Stimulated activated CD8-positive, alpha-beta memory T cell treated with anti-CD3 and anti-CD28 coated beads, Interleukin-7, amount 100 ng/mL, for 24 hours (primary cell): Measurements from ENCODE around the gene PODXL.

ENCODE experiments used
- DNase-seq: peaks from one replicate; pipeline ENCODE4 v3.0.0-alpha.2; 2020; ENCODE audit warnings: low read depth

The PODXL gene

GRCh38 chr7:131556053-131556908 is at the start of gene PODXL:
Gene PODXL, minus strand, starts transcription at chr7:131556628. Its CDS starts 269 bp downstream, at chr7:131556359.
- DNase-seq = peak; percentile 13

GRCh38 chr7:131605280-131605878 is 49.0 kb upstream of the PODXL start:
- DNase-seq = no peak

- DNase-seq = no peak
These were observed 48.4 kb upstream of the PODXL start for GRCh38 chr7:131604841-131605279.

- DNase-seq = no peak
These were observed 47.5 kb upstream of the PODXL start for GRCh38 chr7:131603932-131604331.

GRCh38 chr7:131602994-131603372 is 46.6 kb upstream of the PODXL start:
- DNase-seq = no peak

GRCh38 chr7:131602304-131602993 is 46.0 kb upstream of the PODXL start:
- DNase-seq = no peak

GRCh38 chr7:131600085-131600881 is 43.9 kb upstream of the PODXL start:
- no peak for DNase-seq

- DNase-seq = no peak
These were observed 40.4 kb upstream of the PODXL start for GRCh38 chr7:131596785-131597184.

GRCh38 chr7:131595699-131596098 is 39.3 kb upstream of the PODXL start:
- no peak for DNase-seq

GRCh38 chr7:131591687-131592319 is 35.4 kb upstream of the PODXL start:
- DNase-seq = no peak

GRCh38 chr7:131587315-131587923 is 31.0 kb upstream of the PODXL start:
- no peak for DNase-seq

- DNase-seq = no peak
These were observed 30.3 kb upstream of the PODXL start for GRCh38 chr7:131586759-131587158.

- no peak for DNase-seq
These were observed 29.8 kb upstream of the PODXL start for GRCh38 chr7:131586259-131586658.

- no peak for DNase-seq
These were observed 27.0 kb upstream of the PODXL start for GRCh38 chr7:131583430-131583829.

- no peak for DNase-seq
These were observed 25.0 kb upstream of the PODXL start for GRCh38 chr7:131581241-131582051.

GRCh38 chr7:131578602-131579001 is 22.2 kb upstream of the PODXL start:
- DNase-seq = no peak

- no peak for DNase-seq
These were observed 18.3 kb upstream of the PODXL start for GRCh38 chr7:131574741-131575140.

- DNase-seq = no peak
These were observed 14.0 kb upstream of the PODXL start for GRCh38 chr7:131570401-131570800.

- DNase-seq = no peak
These were observed 12.5 kb upstream of the PODXL start for GRCh38 chr7:131568970-131569369.

GRCh38 chr7:131568510-131568909 is 12.1 kb upstream of the PODXL start:
- no peak for DNase-seq
